IMR-90 (cell line): Measurements from ENCODE around the gene CDH1.

Experiments
- BHLHE40 ChIP-seq: fragments of 150-350 bp; IDR thresholded peaks from 2 replicates; pipeline ENCODE4 v1.6.1; 2016; ENCODE audit warnings: mild to moderate bottlenecking, low read depth, low read length
- CEBPB ChIP-seq: IDR thresholded peaks from 2 replicates; pipeline ENCODE4 v1.6.1; 2012; ENCODE audit warnings: low read depth, low read length, improper control_type of control experiment
- CHD1 ChIP-seq: IDR thresholded peaks from 2 replicates; pipeline ENCODE4 v1.6.1; 2012; ENCODE audit warnings: low read depth, low read length, improper control_type of control experiment
- CTCF ChIP-seq: conservative IDR thresholded peaks from 2 replicates; pipeline ENCODE4 v1.5.1; 2012; ENCODE audit warnings: mild to moderate bottlenecking, low read depth, low read length, improper control_type of control experiment
- ELK1 ChIP-seq: fragments of 150-350 bp; IDR thresholded peaks from 2 replicates; pipeline ENCODE4 v1.6.1; 2016; ENCODE audit warnings: low read depth, mild to moderate bottlenecking, low read length, moderate library complexity, borderline replicate concordance
- FOS ChIP-seq: fragments of 150-350 bp; IDR thresholded peaks from 2 replicates; pipeline ENCODE4 v1.6.1; 2016; ENCODE audit warnings: low read depth, low read length
- MXI1 ChIP-seq: IDR thresholded peaks from 2 replicates; pipeline ENCODE4 v1.6.1; 2012; ENCODE audit warnings: low read depth, mild to moderate bottlenecking, low read length, moderate library complexity, borderline replicate concordance
- POLR2A ChIP-seq: IDR thresholded peaks from 2 replicates; pipeline ENCODE4 v1.6.1; 2012; ENCODE audit warnings: mild to moderate bottlenecking, low read depth, low read length
- RAD21 ChIP-seq: IDR thresholded peaks from 2 replicates; pipeline ENCODE4 v1.6.1; 2012; ENCODE audit warnings: low read length, improper control_type of control experiment
- RCOR1 ChIP-seq: IDR thresholded peaks from 2 replicates; pipeline ENCODE4 v1.6.1; 2012; ENCODE audit warnings: mild to moderate bottlenecking, low read length, improper control_type of control experiment; ENCODE audit not compliant: insufficient replicate concordance
- RFX5 ChIP-seq: IDR thresholded peaks from 2 replicates; pipeline ENCODE4 v1.8.0; 2012; ENCODE audit warnings: low read depth, mild to moderate bottlenecking, low read length, moderate library complexity
- SMC3 ChIP-seq: fragments of 150-350 bp; IDR thresholded peaks from 2 replicates; pipeline ENCODE4 v1.6.1; 2016; ENCODE audit warnings: low read depth, mild to moderate bottlenecking, antibody characterized with exemption, low read length, moderate library complexity

- no peak for TF ChIP-seq CTCF
- no peak for TF ChIP-seq CEBPB
- TF ChIP-seq POLR2A: no peak
- no peak for TF ChIP-seq ELK1
- TF ChIP-seq FOS: no peak
- no peak for TF ChIP-seq RCOR1
- no peak for TF ChIP-seq RAD21
- TF ChIP-seq BHLHE40: no peak
- no peak for TF ChIP-seq RFX5
- TF ChIP-seq SMC3: no peak
- no peak for TF ChIP-seq MXI1
- no peak for TF ChIP-seq CHD1
These were observed 40.6 kb upstream of the CDH1 start for GRCh38 chr16:68696514-68696913.
